Naive thymus-derived CD4-positive, alpha-beta T cell (primary cell): ENCODE data around the gene SLC31A1. TPM values are rescaled to one million over a fixed set of nuclear protein-coding genes. Genes with fewer than 3 reads are reported as not detected.
A peak's percentile ranks its signal among the peaks of the same experiment; 100 is the strongest.

Experiments used
- ATAC-seq: fragments of 150-1000 bp; cut with Tn5 transposase; 2 replicates; pipeline ENCODE4 v1.10.0; 2021; ENCODE audit warnings: mild to moderate bottlenecking, moderate library complexity
- CTCF ChIA-PET: fragments of 350-600 bp; sonication (Branson Sonifier 250); formaldehyde crosslinking; loops from one replicate; lab custom pipeline; 2021; ENCODE audit warnings: antibody characterized with exemption; lab: Charles Lee
- POLR2A ChIA-PET: fragments of 350-600 bp; sonication (Branson Sonifier 250); formaldehyde crosslinking; loops from one replicate; lab custom pipeline; 2021; ENCODE audit warnings: antibody characterized with exemption, inconsistent platforms; lab: Charles Lee
- DNase-seq, 9 donors: peaks; one replicate each; pipeline versions ENCODE4 v3.0.0 to v3.0.0-alpha.2; 2020 to 2022; ENCODE audit warnings: mixed read lengths in 1 of 9
- H3K27ac ChIP-seq: one replicate; pipeline ENCODE4 v1.7.0; 2013; ENCODE audit warnings: mild to moderate bottlenecking, low read depth, low read length, moderate library complexity
- H3K27me3 ChIP-seq, 2 donors: one replicate each; pipeline ENCODE4 v1.7.0; 2013; ENCODE audit warnings: low read length in 2 of 2, mild to moderate bottlenecking in 2 of 2, moderate library complexity in 2 of 2; ENCODE audit not compliant: control insufficient read depth in 2 of 2, insufficient read depth in 2 of 2
- H3K36me3 ChIP-seq, 3 experiments: 1 replicate in 2 of 3; 2 replicates in 1 of 3; pipeline ENCODE4 v1.7.0; 2013; ENCODE audit warnings: low read length in 3 of 3, mild to moderate bottlenecking in 3 of 3, moderate library complexity in 1 of 3; ENCODE audit not compliant: insufficient read depth in 3 of 3, control insufficient read depth in 2 of 3
- H3K4me1 ChIP-seq, 2 donors: one replicate each; pipeline ENCODE4 v1.7.0; 2013; ENCODE audit warnings: low read length in 2 of 2, mild to moderate bottlenecking in 2 of 2, moderate library complexity in 1 of 2; ENCODE audit not compliant: control insufficient read depth in 2 of 2, insufficient read depth in 2 of 2
- H3K4me3 ChIP-seq: 2 replicates; pipeline ENCODE4 v1.7.0; 2013; ENCODE audit warnings: mild to moderate bottlenecking, low read length
- H3K9me3 ChIP-seq, 3 experiments: 1 replicate in 2 of 3; 2 replicates in 1 of 3; pipeline ENCODE4 v1.7.0; 2013; ENCODE audit warnings: low read length in 3 of 3; ENCODE audit not compliant: control insufficient read depth in 2 of 3
- H3K27ac Mint-ChIP-seq, 9 donors: one replicate each; pipeline ENCODE4 v1.8.0; 2020 to 2022; ENCODE audit warnings: mixed read lengths in 9 of 9, mild to moderate bottlenecking in 8 of 9, moderate library complexity in 5 of 9, inconsistent platforms in 2 of 9
- H3K27me3 Mint-ChIP-seq, 5 donors: one replicate each; pipeline ENCODE4 v1.8.0; 2021 to 2022; ENCODE audit warnings: mixed read lengths in 5 of 5, mild to moderate bottlenecking in 1 of 5
- H3K36me3 Mint-ChIP-seq, 5 donors: one replicate each; pipeline ENCODE4 v1.8.0; 2020 to 2022; ENCODE audit warnings: mixed read lengths in 5 of 5, mild to moderate bottlenecking in 3 of 5, inconsistent platforms in 1 of 5
- H3K4me1 Mint-ChIP-seq, 7 donors: one replicate each; pipeline ENCODE4 v1.8.0; 2020 to 2022; ENCODE audit warnings: mixed read lengths in 7 of 7, mild to moderate bottlenecking in 3 of 7, inconsistent platforms in 1 of 7
- H3K4me3 Mint-ChIP-seq, 10 donors: one replicate each; pipeline ENCODE4 v1.8.0; 2020 to 2022; ENCODE audit warnings: mild to moderate bottlenecking in 10 of 10, mixed read lengths in 10 of 10, moderate library complexity in 6 of 10, inconsistent platforms in 2 of 10
- H3K9me3 Mint-ChIP-seq, 11 donors: one replicate each; pipeline ENCODE4 v1.8.0; 2020 to 2022; ENCODE audit warnings: mixed read lengths in 11 of 11, mild to moderate bottlenecking in 4 of 11, inconsistent platforms in 1 of 11, moderate library complexity in 1 of 11
- intact Hi-C, 2 donors: fragments of 100-400 bp; cut with micrococcal nuclease; formaldehyde crosslinking; loops; one replicate each; pipeline ENCODE4 v1.15.1; 2023
- polyA plus RNA-seq, 2 donors: library from polyadenylated mRNA; unstranded; fragments of 300-500 nt; fragmentation: Illumina TruSeq; gene quantifications; one replicate each; pipeline ENCODE4 v1.2.3, GENCODE V29; 2021
- total RNA-seq, 6 experiments: library from RNA in 5 of 6; stranded (reverse) in 5 of 6; gene quantifications; 1 replicate in 5 of 6; 2 replicates in 1 of 6; pipeline ENCODE4 v1.2.3 and lab custom pipeline; 2021 to 2026

SLC31A1 gene
- total and polyA plus RNA-seq, 7 experiments from 2014 or later, result 3.0 to 10.4 (median 4.6) TPM

- intact Hi-C loops, result no loop called here
- no peaks in the 10 kb centered on the region for H3K9me3 Mint-ChIP-seq
- CTCF ChIA-PET, result no interaction called here
- no peak overlapping the region for H3K27ac Mint-ChIP-seq
- H3K4me1 Mint-ChIP-seq, result peaks cover 0 to 5% (median 0%) of the 10 kb centered on the region in 7 donors
- Histone ChIP-seq H3K36me3 (peaks cover 21 to 91% (median 34%) of the 10 kb centered on the region in 3 experiments), H3K9me3 (no peaks in the 10 kb centered on the region), H3K27me3 (no peaks in the 10 kb centered on the region), H3K4me3 (no peak overlapping the region), H3K27ac (no peak overlapping the region), H3K4me1 (no peaks in the 10 kb centered on the region)
- no peak overlapping the region for H3K4me3 Mint-ChIP-seq
- ATAC-seq (no peak), DNase-seq (no peak)
- peaks cover 34 to 79% (median 49%) of the 10 kb centered on the region in 5 donors for H3K36me3 Mint-ChIP-seq
- POLR2A ChIA-PET, result no interaction called here
- H3K27me3 Mint-ChIP-seq, result no peaks in the 10 kb centered on the region
Measured at GRCh38 chr9:113181165-113181564, 40.2 kb upstream of the SLC31A1 start.

- no peak for ATAC-seq
- Mint-ChIP-seq H3K36me3 (peaks cover 27 to 74% (median 38%) of the 10 kb centered on the region in 5 donors), H3K27me3 (no peaks in the 10 kb centered on the region), H3K4me1 (peaks cover 0 to 11% (median 2%) of the 10 kb centered on the region in 7 donors), H3K27ac (peak overlapping the region in 1 of 9 donors; percentile 19), H3K9me3 (no peaks in the 10 kb centered on the region), H3K4me3 (no peak overlapping the region)
- no peak overlapping the region for H3K4me3 ChIP-seq
- no peaks in the 10 kb centered on the region for H3K4me1 ChIP-seq
- peaks cover 30 to 93% (median 50%) of the 10 kb centered on the region in 3 experiments for H3K36me3 ChIP-seq
- H3K9me3 ChIP-seq, result no peaks in the 10 kb centered on the region
- DNase-seq, result no peak
- H3K27ac ChIP-seq, result no peak overlapping the region
- POLR2A ChIA-PET, result no interaction called here
- intact Hi-C loops, result no loop called here
- no peaks in the 10 kb centered on the region for H3K27me3 ChIP-seq
- CTCF ChIA-PET, result no interaction called here
Measured at GRCh38 chr9:113183956-113184488, 37.3 kb upstream of the SLC31A1 start.

GRCh38 chr9:113184539-113184938 is 36.8 kb upstream of the SLC31A1 start:
- Histone ChIP-seq H3K36me3 (peaks cover 30 to 92% (median 50%) of the 10 kb centered on the region in 3 experiments), H3K9me3 (no peaks in the 10 kb centered on the region), H3K27me3 (no peaks in the 10 kb centered on the region), H3K4me3 (no peak overlapping the region), H3K27ac (no peak overlapping the region), H3K4me1 (no peaks in the 10 kb centered on the region)
- peaks cover 27 to 74% (median 38%) of the 10 kb centered on the region in 5 donors for H3K36me3 Mint-ChIP-seq
- POLR2A ChIA-PET, result no interaction called here
- DNase-seq (no peak), ATAC-seq (no peak)
- H3K27ac Mint-ChIP-seq, result peak overlapping the region in 1 of 9 donors; percentile 19
- CTCF ChIA-PET, result no interaction called here
- H3K4me3 Mint-ChIP-seq, result no peak overlapping the region
- intact Hi-C loops, result no loop called here
- no peaks in the 10 kb centered on the region for H3K9me3 Mint-ChIP-seq
- H3K4me1 Mint-ChIP-seq, result peaks cover 0 to 11% (median 2%) of the 10 kb centered on the region in 7 donors
- H3K27me3 Mint-ChIP-seq, result no peaks in the 10 kb centered on the region

DNA sequence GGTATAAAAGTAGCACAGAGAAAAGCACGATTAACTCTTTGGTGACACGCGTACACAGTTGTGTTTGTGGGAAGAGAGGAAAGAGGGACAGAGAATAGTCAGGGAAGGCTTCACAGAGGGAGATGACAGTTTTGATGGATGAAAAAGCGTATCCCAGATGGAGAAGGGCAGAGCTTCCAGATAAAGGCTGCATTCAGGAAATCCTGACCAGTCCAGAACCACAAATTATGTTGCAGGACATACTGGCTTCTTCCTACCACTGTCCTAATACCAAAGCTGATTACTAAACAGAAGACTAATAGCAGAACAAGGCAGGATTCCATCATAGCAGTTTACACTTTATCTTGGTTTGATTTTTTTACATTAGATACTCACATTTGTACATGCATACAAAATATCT is 36.1 kb upstream of the SLC31A1 start:
- no peaks in the 10 kb centered on the region for H3K9me3 Mint-ChIP-seq
- CTCF ChIA-PET, result no interaction called here
- H3K27ac Mint-ChIP-seq, result peak overlapping the region in 3 of 9 donors; percentile 34 to 58 (median 45)
- H3K4me1 Mint-ChIP-seq, result peaks cover 0 to 13% (median 2%) of the 10 kb centered on the region in 7 donors
- Histone ChIP-seq H3K4me1 (no peaks in the 10 kb centered on the region), H3K36me3 (peaks cover 34 to 91% (median 53%) of the 10 kb centered on the region in 3 experiments), H3K27ac (no peak overlapping the region), H3K27me3 (no peaks in the 10 kb centered on the region), H3K4me3 (no peak overlapping the region), H3K9me3 (no peaks in the 10 kb centered on the region)
- peaks cover 27 to 75% (median 41%) of the 10 kb centered on the region in 5 donors for H3K36me3 Mint-ChIP-seq
- intact Hi-C loops, result no loop called here
- no peak for ATAC-seq
- no peak for DNase-seq
- H3K4me3 Mint-ChIP-seq, result no peak overlapping the region
- no peaks in the 10 kb centered on the region for H3K27me3 Mint-ChIP-seq
- POLR2A ChIA-PET, result no interaction called here

DNA sequence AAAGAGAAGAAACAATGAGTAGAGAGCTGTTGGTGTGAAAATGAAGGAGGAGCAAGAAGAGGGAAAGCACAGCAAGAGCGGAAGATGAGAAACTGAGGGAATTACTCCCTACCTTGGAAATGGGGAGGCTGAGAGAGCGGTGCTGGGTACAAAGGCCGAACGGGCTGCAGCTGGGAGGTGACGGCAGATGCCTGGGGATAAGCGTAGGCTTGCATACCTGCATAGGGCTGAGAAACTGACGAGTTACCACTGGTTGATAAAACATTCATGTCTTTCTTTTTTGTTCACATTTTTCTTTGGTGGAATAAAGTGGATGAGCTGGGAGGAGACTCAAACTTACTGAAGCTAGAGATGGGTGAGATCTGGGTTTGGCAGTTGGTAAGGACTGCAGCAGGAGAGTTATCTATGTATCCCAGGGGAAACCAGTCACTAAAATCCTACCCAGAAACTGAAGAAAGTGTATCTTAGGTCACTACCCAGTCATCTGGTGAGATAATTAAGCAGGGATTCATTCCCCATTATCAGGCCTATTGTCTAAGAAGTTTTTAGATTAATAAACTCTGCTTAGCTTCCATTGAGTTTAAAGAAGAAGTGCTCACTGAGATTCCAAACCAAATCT is 35.1 kb upstream of the SLC31A1 start:
- DNase-seq, result no peak
- H3K9me3 Mint-ChIP-seq, result no peaks in the 10 kb centered on the region
- peak overlapping the region in 3 of 9 donors; percentile 3 to 57 (median 33) for H3K27ac Mint-ChIP-seq
- peaks cover 27 to 73% (median 42%) of the 10 kb centered on the region in 5 donors for H3K36me3 Mint-ChIP-seq
- ATAC-seq, result no peak
- intact Hi-C loops, result no loop called here
- Histone ChIP-seq H3K27me3 (no peaks in the 10 kb centered on the region), H3K4me1 (no peaks in the 10 kb centered on the region), H3K27ac (no peak overlapping the region), H3K4me3 (no peak overlapping the region), H3K9me3 (no peaks in the 10 kb centered on the region), H3K36me3 (peaks cover 39 to 84% (median 54%) of the 10 kb centered on the region in 3 experiments)
- ChIA-PET CTCF (interaction anchor here (0.6 kb wide), 1 partner anchor 1513 kb away, joined by 4 read pairs; no protein-coding TSS in a partner anchor), POLR2A (no interaction called here)
- H3K4me3 Mint-ChIP-seq, result no peak overlapping the region
- H3K27me3 Mint-ChIP-seq, result no peaks in the 10 kb centered on the region
- peaks cover 0 to 13% (median 2%) of the 10 kb centered on the region in 7 donors for H3K4me1 Mint-ChIP-seq

DNA sequence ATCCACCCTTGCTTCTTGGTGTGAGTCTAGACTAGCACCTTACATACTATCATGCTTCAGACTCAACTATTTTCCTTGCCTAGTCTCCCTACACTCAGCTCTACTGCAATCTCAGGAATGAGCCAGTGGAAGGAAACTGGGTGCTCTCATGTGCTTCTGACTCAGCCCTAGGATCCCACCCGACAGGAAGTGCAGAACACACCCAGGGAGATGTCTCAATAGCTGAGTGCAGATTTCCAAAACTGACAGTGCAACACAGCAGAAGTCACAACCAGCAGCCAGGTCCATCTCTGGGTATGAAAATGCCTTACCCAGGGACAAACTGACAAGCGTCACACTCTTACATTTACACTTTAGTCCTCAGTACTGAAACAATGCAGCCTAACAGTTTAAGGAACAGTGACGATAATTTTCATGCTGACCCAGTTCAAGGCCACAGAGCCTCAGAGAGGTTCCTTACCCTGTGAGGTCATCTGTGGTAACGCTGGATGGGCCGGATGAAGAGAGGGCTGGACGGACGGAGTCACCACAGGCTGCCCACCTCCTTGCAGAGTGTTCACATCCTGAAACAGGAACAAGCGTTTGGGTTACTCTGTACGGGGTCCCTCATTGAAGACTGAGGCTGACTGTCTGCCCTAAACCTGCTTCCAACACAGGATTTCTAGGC is 33.3 kb upstream of the SLC31A1 start:
- no peak overlapping the region for H3K27ac ChIP-seq
- no peak overlapping the region for H3K4me3 ChIP-seq
- intact Hi-C loops, result no loop called here
- ATAC-seq (peak; percentile 90), DNase-seq (no peak)
- no peaks in the 10 kb centered on the region for H3K9me3 ChIP-seq
- POLR2A ChIA-PET, result no interaction called here
- H3K4me3 Mint-ChIP-seq, result no peak overlapping the region
- peaks cover 39 to 81% (median 48%) of the 10 kb centered on the region in 3 experiments for H3K36me3 ChIP-seq
- H3K9me3 Mint-ChIP-seq, result no peaks in the 10 kb centered on the region
- CTCF ChIA-PET, result no interaction called here
- peak overlapping the region in 1 of 9 donors; percentile 41 for H3K27ac Mint-ChIP-seq
- peaks cover 17 to 60% (median 30%) of the 10 kb centered on the region in 5 donors for H3K36me3 Mint-ChIP-seq
- no peaks in the 10 kb centered on the region for H3K27me3 ChIP-seq
- H3K4me1 ChIP-seq, result no peaks in the 10 kb centered on the region
- no peaks in the 10 kb centered on the region for H3K27me3 Mint-ChIP-seq
- H3K4me1 Mint-ChIP-seq, result peaks cover 0 to 13% (median 2%) of the 10 kb centered on the region in 7 donors
